ENCODE results near the gene SUGCT.
"Not testable (repeated sequence)": the region's sequence is repeated elsewhere in the genome, so short reads cannot be mapped to it uniquely, and the experiment has no call there.

Gene SUGCT

GRCh38 chr7:40199076-40199802 is 64.4 kb downstream of the SUGCT start:
- DNase-seq, result no peak

GRCh38 chr7:40200791-40201190 is 66.0 kb downstream of the SUGCT start:
- DNase-seq, result no peak

- no peak for DNase-seq
Observed at GRCh38 chr7:40202851-40203250, 68.0 kb downstream of the SUGCT start.

- DNase-seq, result no peak
Observed at GRCh38 chr7:40204581-40204980, 69.8 kb downstream of the SUGCT start.

- DNase-seq, result no peak
Observed at GRCh38 chr7:40205992-40206391, 71.2 kb downstream of the SUGCT start.

- no peak for DNase-seq
Observed at GRCh38 chr7:40211276-40212003, 76.6 kb downstream of the SUGCT start.

- DNase-seq, result no peak
Observed at GRCh38 chr7:40213291-40213690, 78.5 kb downstream of the SUGCT start.

- no peak for DNase-seq
Observed at GRCh38 chr7:40213856-40214255, 79.1 kb downstream of the SUGCT start.

- DNase-seq, result not testable (repeated sequence)
Observed at GRCh38 chr7:40218612-40219011, 83.8 kb downstream of the SUGCT start.

- DNase-seq, result no peak
Observed at GRCh38 chr7:40219917-40220316, 85.1 kb downstream of the SUGCT start.

GRCh38 chr7:40220421-40220911 is 85.7 kb downstream of the SUGCT start:
- DNase-seq, result no peak

GRCh38 chr7:40221836-40222235 is 87.0 kb downstream of the SUGCT start:
- DNase-seq, result no peak

GRCh38 chr7:40223451-40224127 is 88.8 kb downstream of the SUGCT start:
- no peak for DNase-seq

GRCh38 chr7:40230101-40230500 is 95.3 kb downstream of the SUGCT start:
- no peak for DNase-seq

GRCh38 chr7:40231796-40232195 is 97.0 kb downstream of the SUGCT start:
- DNase-seq, result no peak

- DNase-seq, result peak in 5 of 56 donors; percentile 10 to 40 (median 15)
Observed at GRCh38 chr7:40232242-40232893, 97.6 kb downstream of the SUGCT start.

- no peak for DNase-seq
Observed at GRCh38 chr7:40234046-40234445, 99.2 kb downstream of the SUGCT start.

- no peak for DNase-seq
Observed at GRCh38 chr7:40234666-40235065, 99.9 kb downstream of the SUGCT start.

- no peak for DNase-seq
Observed at GRCh38 chr7:40237731-40238130, 102.9 kb downstream of the SUGCT start.

- DNase-seq, result no peak
Observed at GRCh38 chr7:40239755-40240303, 105.0 kb downstream of the SUGCT start.

- DNase-seq, result no peak
Observed at GRCh38 chr7:40243076-40243475, 108.3 kb downstream of the SUGCT start.
